PFSK-1 (cell line): ENCODE measurements around the gene CELF1.

Source experiments
- FOXP2 ChIP-seq: optimal IDR thresholded peaks from 2 replicates; pipeline ENCODE3; 2011; ENCODE audit warnings: borderline replicate concordance, control low read depth, inconsistent platforms; ENCODE audit not compliant: insufficient read depth; ENCODE audit errors: extremely low read length, extremely low read depth
- POLR2AphosphoS5 ChIP-seq: IDR thresholded peaks from 2 replicates; pipeline ENCODE4 v1.6.1; 2012; ENCODE audit warnings: low read depth, mild to moderate bottlenecking, control low read depth, low read length, moderate library complexity
- SIN3A ChIP-seq: IDR thresholded peaks from 2 replicates; pipeline ENCODE4 v1.6.1; 2012; ENCODE audit warnings: mild to moderate bottlenecking, low read length, moderate library complexity, borderline replicate concordance; ENCODE audit not compliant: insufficient read depth
- TAF1 ChIP-seq: IDR thresholded peaks from 2 replicates; pipeline ENCODE4 v1.6.1; 2012; ENCODE audit warnings: low read length, control low read depth, borderline replicate concordance; ENCODE audit not compliant: insufficient read depth
- TF ChIP-seq, protein P1 (sequence below), 2 experiments: IDR thresholded peaks; 2 replicates each; pipeline versions ENCODE4 v1.6.1 to v1.8.0; 2011 to 2012; ENCODE audit warnings: low read depth in 2 of 2, low read length in 2 of 2, control low read depth in 1 of 2, inconsistent platforms in 1 of 2, mild to moderate bottlenecking in 1 of 2, moderate library complexity in 1 of 2; ENCODE audit not compliant: insufficient read depth in 1 of 2

The CELF1 gene

GRCh38 chr11:47573321-47573720 lies 20.4 kb upstream of the CELF1 start:
- TF ChIP-seq TAF1 (no peak), SIN3A (no peak), POLR2AphosphoS5 (no peak), FOXP2 (no peak)
- TF ChIP-seq, protein P1, sequence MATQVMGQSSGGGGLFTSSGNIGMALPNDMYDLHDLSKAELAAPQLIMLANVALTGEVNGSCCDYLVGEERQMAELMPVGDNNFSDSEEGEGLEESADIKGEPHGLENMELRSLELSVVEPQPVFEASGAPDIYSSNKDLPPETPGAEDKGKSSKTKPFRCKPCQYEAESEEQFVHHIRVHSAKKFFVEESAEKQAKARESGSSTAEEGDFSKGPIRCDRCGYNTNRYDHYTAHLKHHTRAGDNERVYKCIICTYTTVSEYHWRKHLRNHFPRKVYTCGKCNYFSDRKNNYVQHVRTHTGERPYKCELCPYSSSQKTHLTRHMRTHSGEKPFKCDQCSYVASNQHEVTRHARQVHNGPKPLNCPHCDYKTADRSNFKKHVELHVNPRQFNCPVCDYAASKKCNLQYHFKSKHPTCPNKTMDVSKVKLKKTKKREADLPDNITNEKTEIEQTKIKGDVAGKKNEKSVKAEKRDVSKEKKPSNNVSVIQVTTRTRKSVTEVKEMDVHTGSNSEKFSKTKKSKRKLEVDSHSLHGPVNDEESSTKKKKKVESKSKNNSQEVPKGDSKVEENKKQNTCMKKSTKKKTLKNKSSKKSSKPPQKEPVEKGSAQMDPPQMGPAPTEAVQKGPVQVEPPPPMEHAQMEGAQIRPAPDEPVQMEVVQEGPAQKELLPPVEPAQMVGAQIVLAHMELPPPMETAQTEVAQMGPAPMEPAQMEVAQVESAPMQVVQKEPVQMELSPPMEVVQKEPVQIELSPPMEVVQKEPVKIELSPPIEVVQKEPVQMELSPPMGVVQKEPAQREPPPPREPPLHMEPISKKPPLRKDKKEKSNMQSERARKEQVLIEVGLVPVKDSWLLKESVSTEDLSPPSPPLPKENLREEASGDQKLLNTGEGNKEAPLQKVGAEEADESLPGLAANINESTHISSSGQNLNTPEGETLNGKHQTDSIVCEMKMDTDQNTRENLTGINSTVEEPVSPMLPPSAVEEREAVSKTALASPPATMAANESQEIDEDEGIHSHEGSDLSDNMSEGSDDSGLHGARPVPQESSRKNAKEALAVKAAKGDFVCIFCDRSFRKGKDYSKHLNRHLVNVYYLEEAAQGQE (IDR thresholded peaks at IDR 0.05; ENCODE audit: insufficient read depth in 1 of 2, low read depth in 2 of 2, low read length in 2 of 2), result no peak

- TF ChIP-seq POLR2AphosphoS5 (no peak), TAF1 (no peak), SIN3A (no peak), FOXP2 (no peak)
- TF ChIP-seq, protein P1 (IDR thresholded peaks at IDR 0.05; ENCODE audit: insufficient read depth in 1 of 2, low read depth in 2 of 2, low read length in 2 of 2), result no peak
Measured at GRCh38 chr11:47572715-47573255, 19.9 kb upstream of the CELF1 start.

- TF ChIP-seq, protein P1 (IDR thresholded peaks at IDR 0.05; ENCODE audit: insufficient read depth in 1 of 2, low read depth in 2 of 2, low read length in 2 of 2), result no peak
- TF ChIP-seq FOXP2, result no peak
- no peak for TF ChIP-seq TAF1
- no peak for TF ChIP-seq POLR2AphosphoS5
- TF ChIP-seq SIN3A, result no peak
Measured at GRCh38 chr11:47571895-47572294, 19.0 kb upstream of the CELF1 start.

GRCh38 chr11:47571357-47571729 lies 18.4 kb upstream of the CELF1 start:
- no peak for TF ChIP-seq POLR2AphosphoS5
- TF ChIP-seq FOXP2, result no peak
- TF ChIP-seq, protein P1 (IDR thresholded peaks at IDR 0.05; ENCODE audit: insufficient read depth in 1 of 2, low read depth in 2 of 2, low read length in 2 of 2), result no peak
- no peak for TF ChIP-seq TAF1
